Measurements from ENCODE around the gene CNKSR3.

CNKSR3 gene

DNA sequence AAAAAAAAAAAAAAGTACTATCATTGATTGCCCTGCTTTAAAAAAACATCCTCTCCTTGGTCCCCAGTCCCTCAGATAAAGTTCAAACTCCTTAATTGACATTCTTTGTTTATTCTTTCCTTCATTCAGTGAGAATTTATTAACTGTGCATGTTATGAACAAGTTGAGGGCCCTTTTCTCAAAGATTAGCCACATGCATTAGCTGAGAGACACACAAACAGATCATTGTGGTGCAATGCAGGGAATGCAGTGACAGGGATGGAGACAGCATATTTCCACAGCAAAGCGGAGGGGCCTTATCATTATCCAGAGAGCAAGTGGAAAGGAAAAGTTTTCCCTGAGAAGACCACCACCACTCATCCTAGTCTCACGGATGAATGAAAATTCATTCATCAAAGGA, 132.0 kb downstream of the CNKSR3 start:
- TF ChIP-seq, protein P1, sequence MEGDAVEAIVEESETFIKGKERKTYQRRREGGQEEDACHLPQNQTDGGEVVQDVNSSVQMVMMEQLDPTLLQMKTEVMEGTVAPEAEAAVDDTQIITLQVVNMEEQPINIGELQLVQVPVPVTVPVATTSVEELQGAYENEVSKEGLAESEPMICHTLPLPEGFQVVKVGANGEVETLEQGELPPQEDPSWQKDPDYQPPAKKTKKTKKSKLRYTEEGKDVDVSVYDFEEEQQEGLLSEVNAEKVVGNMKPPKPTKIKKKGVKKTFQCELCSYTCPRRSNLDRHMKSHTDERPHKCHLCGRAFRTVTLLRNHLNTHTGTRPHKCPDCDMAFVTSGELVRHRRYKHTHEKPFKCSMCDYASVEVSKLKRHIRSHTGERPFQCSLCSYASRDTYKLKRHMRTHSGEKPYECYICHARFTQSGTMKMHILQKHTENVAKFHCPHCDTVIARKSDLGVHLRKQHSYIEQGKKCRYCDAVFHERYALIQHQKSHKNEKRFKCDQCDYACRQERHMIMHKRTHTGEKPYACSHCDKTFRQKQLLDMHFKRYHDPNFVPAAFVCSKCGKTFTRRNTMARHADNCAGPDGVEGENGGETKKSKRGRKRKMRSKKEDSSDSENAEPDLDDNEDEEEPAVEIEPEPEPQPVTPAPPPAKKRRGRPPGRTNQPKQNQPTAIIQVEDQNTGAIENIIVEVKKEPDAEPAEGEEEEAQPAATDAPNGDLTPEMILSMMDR (conservative IDR thresholded peaks at IDR 0.05; ENCODE audit: low read length): no peak
- H3K4me3 ChIP-seq (ENCODE audit: low read length): no peak overlapping the region
- no peak for DNase-seq (ENCODE audit: low read depth)

DNA sequence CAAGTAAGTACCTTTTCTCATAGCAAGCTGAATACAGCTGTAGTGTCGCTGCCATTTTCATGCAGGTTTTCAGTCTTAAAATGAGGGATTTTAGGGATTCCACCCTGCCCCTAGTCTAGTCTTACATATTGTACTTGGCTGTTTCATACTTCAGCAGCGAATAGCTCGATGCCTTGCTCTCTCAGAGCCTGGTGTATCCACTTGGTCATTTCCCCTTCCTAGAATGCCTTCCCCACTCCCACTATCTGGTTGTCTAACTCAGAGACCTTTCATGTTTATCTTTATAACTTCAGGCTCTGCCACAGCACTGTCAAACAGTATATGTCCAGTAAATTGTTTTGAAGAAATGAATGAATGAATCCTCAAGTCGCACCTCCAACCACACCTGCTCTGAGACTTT, 132.8 kb downstream of the CNKSR3 start:
- DNase-seq (ENCODE audit: low read depth): no peak
- no peak overlapping the region for H3K4me3 ChIP-seq (ENCODE audit: low read length)
- TF ChIP-seq, protein P1 (conservative IDR thresholded peaks at IDR 0.05; ENCODE audit: low read length): no peak

DNA sequence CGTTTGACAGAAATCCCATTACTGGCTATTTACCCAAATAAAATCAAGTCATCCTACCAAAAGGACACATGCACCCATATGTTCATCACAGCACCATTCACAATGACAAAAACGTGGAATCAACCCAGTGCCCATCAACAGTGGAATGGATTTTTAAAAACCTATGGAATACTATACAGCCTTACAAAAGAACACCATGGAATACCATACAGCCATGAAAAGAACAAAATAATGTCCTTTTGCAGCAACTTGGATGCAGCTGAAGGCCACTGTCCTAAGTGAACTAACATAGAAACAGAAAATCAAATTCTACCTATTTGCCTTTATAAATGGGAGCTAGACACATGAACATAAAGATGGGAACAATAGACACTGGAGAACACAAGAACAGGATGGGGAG, 136.5 kb downstream of the CNKSR3 start:
- TF ChIP-seq, protein P1 (conservative IDR thresholded peaks at IDR 0.05; ENCODE audit: low read length): no peak
- DNase-seq (ENCODE audit: low read depth): no peak

DNA sequence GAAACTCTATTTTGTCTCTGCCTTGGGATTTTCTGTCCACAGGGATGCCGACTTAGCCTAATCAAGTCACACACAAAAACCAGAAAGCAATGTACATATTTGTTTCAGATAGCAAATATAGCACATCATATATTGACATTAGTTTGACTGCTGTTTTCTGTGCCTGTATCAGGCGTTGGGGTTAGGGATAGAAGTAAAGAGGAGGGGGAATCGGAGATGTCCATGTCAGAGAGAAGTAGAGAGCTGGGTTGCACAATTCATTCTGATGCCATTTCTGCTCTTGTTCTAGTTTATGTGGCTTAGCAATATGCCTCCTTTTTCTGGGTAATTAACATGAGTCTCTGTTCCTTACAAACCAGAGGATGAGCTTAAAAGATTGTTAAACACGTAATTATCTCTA, 139.2 kb downstream of the CNKSR3 start:
- TF ChIP-seq, protein P1 (conservative IDR thresholded peaks at IDR 0.05; ENCODE audit: low read length): no peak
- no peak for DNase-seq (ENCODE audit: low read depth)
- H3K4me3 ChIP-seq (ENCODE audit: low read length): no peak overlapping the region

More for the DNA sequence above, 136.5 kb downstream of the CNKSR3 start:
- no peak overlapping the region for H3K4me3 ChIP-seq (ENCODE audit: low read length)

DNA sequence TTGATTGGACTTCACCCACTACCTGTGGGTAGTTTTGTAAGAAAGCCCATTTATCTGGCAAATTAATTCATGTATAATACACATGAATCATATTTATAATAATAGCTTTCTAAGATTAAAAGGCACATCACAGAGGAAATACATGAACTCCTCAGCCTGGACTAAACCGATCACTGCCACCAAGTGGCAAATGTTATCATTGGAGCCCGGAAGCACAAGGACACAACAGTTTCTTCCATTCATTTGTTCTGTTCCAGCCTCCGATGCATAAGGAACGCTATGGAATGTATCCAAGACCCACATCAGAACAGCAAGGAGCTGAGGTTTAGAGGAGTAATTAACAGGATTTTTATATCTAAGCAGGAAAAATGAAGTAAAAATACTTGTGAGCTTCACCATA, 139.9 kb downstream of the CNKSR3 start:
- TF ChIP-seq, protein P1 (conservative IDR thresholded peaks at IDR 0.05; ENCODE audit: low read length): peak; percentile 61
- DNase-seq (ENCODE audit: low read depth): peak; percentile 49
- no peak overlapping the region for H3K4me3 ChIP-seq (ENCODE audit: low read length)

DNA sequence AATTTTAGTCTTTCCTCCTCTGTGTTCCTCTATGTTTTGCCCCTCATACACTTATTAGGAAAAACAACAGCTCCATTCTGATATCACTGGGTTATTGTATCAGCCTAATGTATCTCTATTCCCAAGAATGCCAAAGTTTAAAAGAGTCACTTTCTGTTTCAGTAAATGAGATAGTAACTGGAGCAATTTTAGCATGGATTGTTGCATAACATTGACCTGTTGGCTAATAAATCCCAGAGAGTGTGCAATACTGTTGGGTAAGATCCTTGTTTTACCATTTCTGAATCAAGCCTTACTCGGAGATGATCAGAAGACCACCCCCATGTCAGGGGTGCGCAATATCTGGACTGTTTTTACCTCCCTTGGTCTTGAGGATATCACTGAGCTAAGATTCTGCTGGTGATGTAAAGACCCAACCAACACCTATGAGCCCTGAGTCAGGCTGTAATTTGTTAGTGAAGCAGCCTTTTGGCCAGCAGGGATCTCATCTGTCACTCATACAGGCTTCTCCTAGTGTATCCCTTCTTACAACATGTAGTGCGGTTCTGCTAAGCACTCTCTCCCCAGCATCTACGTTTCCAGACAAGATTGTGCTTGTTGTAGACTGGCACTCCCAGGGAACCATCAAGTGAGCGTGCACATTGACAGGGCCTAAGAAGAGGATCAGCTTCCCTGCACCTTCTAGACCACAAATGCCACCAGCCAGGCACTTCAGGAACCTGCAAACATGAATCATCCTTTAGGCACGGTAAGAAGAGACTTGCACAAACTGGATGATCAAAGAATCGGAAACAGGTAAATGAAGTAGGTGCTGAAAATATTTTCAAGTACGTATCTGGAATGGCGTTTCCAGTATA, 142.4 kb downstream of the CNKSR3 start:
- no peak overlapping the region for H3K4me3 ChIP-seq (ENCODE audit: low read length)
- TF ChIP-seq, protein P1 (conservative IDR thresholded peaks at IDR 0.05; ENCODE audit: low read length): no peak
- DNase-seq (ENCODE audit: low read depth): peak; percentile 17

DNA sequence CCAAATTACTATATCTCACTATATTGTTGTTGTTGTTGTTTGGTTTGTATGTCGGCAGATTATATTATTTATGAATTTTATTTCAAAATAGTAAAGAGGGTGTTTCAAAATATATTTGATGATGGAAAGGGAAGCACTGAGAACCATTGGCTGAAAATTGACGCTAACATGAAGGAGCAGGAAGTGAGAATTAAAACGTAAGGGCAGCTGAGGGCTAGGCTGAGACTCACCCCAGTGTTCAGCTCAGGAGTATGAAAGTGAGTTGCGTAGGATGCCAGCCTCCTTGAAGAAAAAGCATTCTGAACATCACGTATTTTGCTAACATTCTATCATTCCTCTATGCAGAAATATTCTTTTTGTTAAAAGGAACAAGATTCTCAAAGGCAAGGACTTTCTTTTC, 143.1 kb downstream of the CNKSR3 start:
- TF ChIP-seq, protein P1 (conservative IDR thresholded peaks at IDR 0.05; ENCODE audit: low read length): no peak
- H3K4me3 ChIP-seq (ENCODE audit: low read length): no peak overlapping the region
- DNase-seq (ENCODE audit: low read depth): no peak

Measured in AG10803 (cell line).